Measurements from ENCODE around the gene OR6B2. TPM values are rescaled to one million over a fixed set of nuclear protein-coding genes. Genes with fewer than 3 reads are reported as not detected.

The OR6B2 gene
- total RNA-seq, 6 experiments from 2014 or later: not detected

- H3K27me3 Mint-ChIP-seq (ENCODE audit: insufficient read depth): peaks cover 32% of the 10 kb centered on the region
- H3K4me1 Mint-ChIP-seq (ENCODE audit: low read depth): no peaks in the 10 kb centered on the region
- no peak for DNase-seq
- TF ChIP-seq CTCF (IDR thresholded peaks at IDR 0.05): no peak
- no peaks in the 10 kb centered on the region for H3K9me3 Mint-ChIP-seq
- no peak overlapping the region for H3K4me3 Mint-ChIP-seq
- H3K27ac Mint-ChIP-seq: no peak overlapping the region
- no peaks in the 10 kb centered on the region for H3K36me3 Mint-ChIP-seq (ENCODE audit: low read depth)
Observed at GRCh38 chr2:240069829-240070228, 39.6 kb upstream of the OR6B2 start.

GRCh38 chr2:240068193-240068592 lies 38.0 kb upstream of the OR6B2 start:
- Mint-ChIP-seq H3K9me3 (no peaks in the 10 kb centered on the region), H3K4me1 (ENCODE audit: low read depth) (no peaks in the 10 kb centered on the region), H3K36me3 (ENCODE audit: low read depth) (no peaks in the 10 kb centered on the region), H3K27me3 (ENCODE audit: insufficient read depth) (peaks cover 33% of the 10 kb centered on the region), H3K27ac (no peak overlapping the region), H3K4me3 (no peak overlapping the region)
- TF ChIP-seq CTCF (IDR thresholded peaks at IDR 0.05): no peak
- DNase-seq: no peak

GRCh38 chr2:240066489-240066888 lies 36.3 kb upstream of the OR6B2 start:
- no peaks in the 10 kb centered on the region for H3K36me3 Mint-ChIP-seq (ENCODE audit: low read depth)
- TF ChIP-seq CTCF (IDR thresholded peaks at IDR 0.05): no peak
- H3K4me3 Mint-ChIP-seq: no peak overlapping the region
- H3K4me1 Mint-ChIP-seq (ENCODE audit: low read depth): no peaks in the 10 kb centered on the region
- H3K27ac Mint-ChIP-seq: no peak overlapping the region
- H3K9me3 Mint-ChIP-seq: no peaks in the 10 kb centered on the region
- no peak for DNase-seq
- peaks cover 28% of the 10 kb centered on the region for H3K27me3 Mint-ChIP-seq (ENCODE audit: insufficient read depth)

- DNase-seq: no peak
- Mint-ChIP-seq H3K27me3 (ENCODE audit: insufficient read depth) (peaks cover 27% of the 10 kb centered on the region), H3K9me3 (no peaks in the 10 kb centered on the region), H3K4me3 (no peak overlapping the region), H3K4me1 (ENCODE audit: low read depth) (no peaks in the 10 kb centered on the region), H3K36me3 (ENCODE audit: low read depth) (no peaks in the 10 kb centered on the region), H3K27ac (no peak overlapping the region)
- no peak for TF ChIP-seq CTCF (IDR thresholded peaks at IDR 0.05)
Observed at GRCh38 chr2:240064898-240065297, 34.7 kb upstream of the OR6B2 start.

GRCh38 chr2:240060977-240061591 lies 30.9 kb upstream of the OR6B2 start:
- no peaks in the 10 kb centered on the region for H3K36me3 Mint-ChIP-seq (ENCODE audit: low read depth)
- peaks cover 28% of the 10 kb centered on the region for H3K27me3 Mint-ChIP-seq (ENCODE audit: insufficient read depth)
- H3K4me1 Mint-ChIP-seq (ENCODE audit: low read depth): no peaks in the 10 kb centered on the region
- peak; percentile 52 for DNase-seq
- H3K4me3 Mint-ChIP-seq: no peak overlapping the region
- TF ChIP-seq CTCF (IDR thresholded peaks at IDR 0.05): peak; percentile 81
- no peaks in the 10 kb centered on the region for H3K9me3 Mint-ChIP-seq
- H3K27ac Mint-ChIP-seq: no peak overlapping the region

- no peak overlapping the region for H3K4me3 Mint-ChIP-seq
- no peaks in the 10 kb centered on the region for H3K36me3 Mint-ChIP-seq (ENCODE audit: low read depth)
- no peaks in the 10 kb centered on the region for H3K9me3 Mint-ChIP-seq
- DNase-seq: no peak
- H3K27ac Mint-ChIP-seq: no peak overlapping the region
- peaks cover 38% of the 10 kb centered on the region for H3K27me3 Mint-ChIP-seq (ENCODE audit: insufficient read depth)
- TF ChIP-seq CTCF (IDR thresholded peaks at IDR 0.05): no peak
- H3K4me1 Mint-ChIP-seq (ENCODE audit: low read depth): no peaks in the 10 kb centered on the region
Observed at GRCh38 chr2:240056678-240057077, 26.4 kb upstream of the OR6B2 start.
